ENCODE data around the gene DPCD.

GRCh38 chr10:101611096-101611905, 23.2 kb downstream of the DPCD start:
- TF ChIP-seq CTCF (IDR thresholded peaks at IDR 0.05), result no peak
- no peak for TF ChIP-seq POLR2A (IDR thresholded peaks at IDR 0.05)
